Vagina (tissue), 2 donors: ENCODE data around the gene DCLK2. TPM values are rescaled to one million over a fixed set of nuclear protein-coding genes. Genes with fewer than 3 reads are reported as not detected.

Experiments
- DNase-seq, 2 donors: peaks; one replicate each; pipeline ENCODE4 v3.0.0-alpha.2; 2017; ENCODE audit errors: extremely low spot score in 2 of 2
- H3K27ac ChIP-seq: fragments of 200-600 bp; sonication (generic); one replicate; pipeline ENCODE4 v1.5.1; 2019
- H3K27me3 ChIP-seq: fragments of 200-600 bp; sonication (generic); one replicate; pipeline ENCODE4 v1.5.1; 2019
- H3K36me3 ChIP-seq, 2 donors: fragments of 200-600 bp; sonication (generic); one replicate each; pipeline ENCODE4 v1.5.1; 2017 to 2019
- H3K4me1 ChIP-seq: fragments of 200-600 bp; sonication (generic); one replicate; pipeline ENCODE4 v1.5.1; 2019
- H3K4me3 ChIP-seq, 2 donors: fragments of 200-600 bp; sonication (generic); 1 replicate in 1 of 2; 2 replicates in 1 of 2; pipeline ENCODE4 v1.5.1; 2016 to 2019
- H3K9me3 ChIP-seq: fragments of 200-600 bp; sonication (generic); one replicate; pipeline ENCODE4 v1.5.1; 2019
- CTCF ChIP-seq, 3 experiments: fragments of 450-650 bp in 2 of 3; fragments of 200-600 bp in 1 of 3; sonication (generic) in 1 of 3; IDR thresholded peaks; one replicate each; pipeline ENCODE4 v1.5.1; 2017 to 2019; ENCODE audit warnings: antibody characterized with exemption in 3 of 3, mild to moderate bottlenecking in 2 of 3, moderate library complexity in 2 of 3
- POLR2A ChIP-seq, 2 donors: fragments of 450-650 bp; IDR thresholded peaks; one replicate each; pipeline ENCODE4 v1.6.1; 2017; ENCODE audit warnings: antibody characterized with exemption in 2 of 2, mild to moderate bottlenecking in 2 of 2, moderate library complexity in 2 of 2
- POLR2AphosphoS5 ChIP-seq, 2 donors: sonication (generic); formaldehyde crosslinking; IDR thresholded peaks; one replicate each; pipeline ENCODE4 v1.9.0; 2017; ENCODE audit warnings: antibody characterized with exemption in 2 of 2, mild to moderate bottlenecking in 2 of 2, low read depth in 1 of 2; ENCODE audit not compliant: insufficient read depth in 1 of 2
- intact Hi-C: fragments of 100-400 bp; cut with DNase I; formaldehyde crosslinking; loops from one replicate; pipeline ENCODE4 v1.15.1; 2023
- total RNA-seq: library from RNA; depleted of rRNA; stranded (reverse); fragments of >200 nt; gene quantifications from one replicate; pipeline ENCODE4 v1.2.3, GENCODE V29; 2016

The DCLK2 gene
- total RNA-seq, 1 donor from 2014 or later: 5.9 TPM

- peaks cover 21% of the 10 kb centered on the region for H3K4me1 ChIP-seq
- no peak overlapping the region for H3K27ac ChIP-seq
These were observed 4.0 kb downstream of the DCLK2 start for GRCh38 chr4:150082241-150082640.

DNA sequence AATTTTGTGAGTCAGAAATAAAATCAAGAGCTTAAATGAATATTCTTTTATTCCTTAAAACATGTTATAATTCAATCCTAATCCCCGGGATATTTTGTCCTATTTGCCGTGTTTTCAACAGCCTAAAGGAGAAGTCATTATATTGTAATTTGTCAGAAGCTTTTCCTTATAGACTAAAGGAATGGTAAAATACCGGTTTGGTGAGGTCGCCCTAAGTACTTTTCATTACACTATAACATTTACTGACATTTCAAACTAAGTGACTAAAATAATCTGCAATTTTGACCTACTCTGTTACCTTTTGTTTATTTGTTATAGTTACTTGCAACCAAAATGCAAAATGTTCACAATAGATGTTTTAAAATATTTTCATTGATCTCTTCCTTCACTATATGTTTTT is 8.8 kb downstream of the DCLK2 start:
- no peak overlapping the region for H3K27ac ChIP-seq
- H3K4me1 ChIP-seq: no peaks in the 10 kb centered on the region
- no peak for DNase-seq
- no peaks in the 10 kb centered on the region for H3K9me3 ChIP-seq
- intact Hi-C loops: no loop called here
- no peaks in the 10 kb centered on the region for H3K27me3 ChIP-seq
- no peak overlapping the region for H3K4me3 ChIP-seq
- no peaks in the 10 kb centered on the region for H3K36me3 ChIP-seq
- TF ChIP-seq CTCF (IDR thresholded peaks at IDR 0.05): no peak
- no peak for TF ChIP-seq POLR2A (IDR thresholded peaks at IDR 0.05)
- TF ChIP-seq POLR2AphosphoS5 (IDR thresholded peaks at IDR 0.05; ENCODE audit: insufficient read depth in 1 of 2, low read depth in 1 of 2): no peak

More at GRCh38 chr4:150082241-150082640, 4.0 kb downstream of the DCLK2 start:
- TF ChIP-seq POLR2A (IDR thresholded peaks at IDR 0.05): no peak
- no peak for TF ChIP-seq POLR2AphosphoS5 (IDR thresholded peaks at IDR 0.05; ENCODE audit: insufficient read depth in 1 of 2, low read depth in 1 of 2)
- TF ChIP-seq CTCF (IDR thresholded peaks at IDR 0.05): no peak
- Histone ChIP-seq H3K27me3 (no peaks in the 10 kb centered on the region), H3K4me3 (no peak overlapping the region), H3K36me3 (no peaks in the 10 kb centered on the region), H3K9me3 (no peaks in the 10 kb centered on the region)
- DNase-seq: no peak
- intact Hi-C loops: no loop called here

GRCh38 chr4:150089732-150090131 is 11.5 kb downstream of the DCLK2 start:
- H3K4me1 ChIP-seq: no peaks in the 10 kb centered on the region
- intact Hi-C loops: no loop called here
- no peak overlapping the region for H3K4me3 ChIP-seq
- no peak for DNase-seq
- no peaks in the 10 kb centered on the region for H3K9me3 ChIP-seq
- H3K27ac ChIP-seq: no peak overlapping the region
- no peaks in the 10 kb centered on the region for H3K27me3 ChIP-seq
- no peaks in the 10 kb centered on the region for H3K36me3 ChIP-seq
- TF ChIP-seq CTCF (IDR thresholded peaks at IDR 0.05) (no peak), POLR2A (IDR thresholded peaks at IDR 0.05) (no peak), POLR2AphosphoS5 (IDR thresholded peaks at IDR 0.05; ENCODE audit: insufficient read depth in 1 of 2, low read depth in 1 of 2) (no peak)

- H3K4me3 ChIP-seq: no peak overlapping the region
- no peaks in the 10 kb centered on the region for H3K27me3 ChIP-seq
- H3K9me3 ChIP-seq: no peaks in the 10 kb centered on the region
- H3K4me1 ChIP-seq: no peaks in the 10 kb centered on the region
- no peak overlapping the region for H3K27ac ChIP-seq
- no peak for DNase-seq
- no peaks in the 10 kb centered on the region for H3K36me3 ChIP-seq
- TF ChIP-seq POLR2AphosphoS5 (IDR thresholded peaks at IDR 0.05; ENCODE audit: insufficient read depth in 1 of 2, low read depth in 1 of 2): no peak
- no peak for TF ChIP-seq POLR2A (IDR thresholded peaks at IDR 0.05)
- TF ChIP-seq CTCF (IDR thresholded peaks at IDR 0.05): no peak
- intact Hi-C loops: no loop called here
These were observed 12.6 kb downstream of the DCLK2 start for GRCh38 chr4:150090836-150091235.

GRCh38 chr4:150094676-150095075 is 16.4 kb downstream of the DCLK2 start:
- Histone ChIP-seq H3K4me3 (no peak overlapping the region), H3K4me1 (no peaks in the 10 kb centered on the region), H3K27me3 (no peaks in the 10 kb centered on the region), H3K36me3 (no peaks in the 10 kb centered on the region), H3K9me3 (no peaks in the 10 kb centered on the region), H3K27ac (no peak overlapping the region)
- no peak for DNase-seq
- intact Hi-C loops: no loop called here
- no peak for TF ChIP-seq POLR2AphosphoS5 (IDR thresholded peaks at IDR 0.05; ENCODE audit: insufficient read depth in 1 of 2, low read depth in 1 of 2)
